ENCODE results near the gene HAPLN2. TPM values are rescaled to one million over a fixed set of nuclear protein-coding genes. Genes with fewer than 3 reads are reported as not detected.

The HAPLN2 gene
- total RNA-seq, 4 donors from 2014 or later: 0.13 to 3.0 (median 1.2) TPM

GRCh38 chr1:156643778-156644092, 24.5 kb downstream of the HAPLN2 start:
- H3K36me3 ChIP-seq: no peaks in the 10 kb centered on the region
- no peak overlapping the region for H3K27ac ChIP-seq
- H3K9me3 ChIP-seq: no peaks in the 10 kb centered on the region
- TF ChIP-seq EP300 (IDR thresholded peaks at IDR 0.05): no peak
- TF ChIP-seq POLR2A (IDR thresholded peaks at IDR 0.05): no peak
- TF ChIP-seq CTCF (IDR thresholded peaks at IDR 0.05): no peak
- TF ChIP-seq POLR2AphosphoS5 (IDR thresholded peaks at IDR 0.05): no peak
- 48 to 64% methylated on average over 4 to 6 of the region's 7 CpGs for WGBS, 2 donors (ENCODE audit: low coverage in 1 of 2)
- H3K27me3 ChIP-seq: peaks cover 99% of the 10 kb centered on the region
- H3K4me3 ChIP-seq: no peak overlapping the region
- ATAC-seq: no peak
- H3K4me1 ChIP-seq: peaks cover 0 to 21% (median 11%) of the 10 kb centered on the region in 3 donors

DNA sequence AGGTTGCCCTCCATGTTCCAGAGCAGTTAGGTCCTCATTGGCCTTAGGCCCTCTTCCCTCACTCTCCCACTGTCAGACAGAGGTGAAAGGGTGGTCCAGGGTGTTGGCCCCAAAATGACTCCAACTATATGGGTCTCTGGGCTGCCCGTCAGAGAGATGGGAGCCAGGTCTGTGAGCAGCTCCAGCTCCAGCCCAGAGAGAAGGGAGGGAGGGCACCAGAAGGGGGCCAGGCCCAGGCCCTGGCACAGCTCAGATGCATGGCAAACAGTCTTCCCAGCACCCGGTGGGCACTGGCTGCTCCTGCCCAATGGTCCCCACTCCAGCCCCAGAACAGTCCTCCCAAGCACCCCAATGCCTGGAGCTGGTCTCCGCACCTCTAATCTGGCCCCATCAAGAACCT, 24.9 kb downstream of the HAPLN2 start:
- H3K4me3 ChIP-seq: no peak overlapping the region
- WGBS, 2 donors (ENCODE audit: low coverage in 1 of 2): 73% methylated on average over 2 of the region's 3 CpGs; no CpG with 5 or more reads in 1 of the 2 donors
- H3K36me3 ChIP-seq: no peaks in the 10 kb centered on the region
- peaks cover 99% of the 10 kb centered on the region for H3K27me3 ChIP-seq
- no peaks in the 10 kb centered on the region for H3K9me3 ChIP-seq
- ATAC-seq: no peak
- no peak for TF ChIP-seq EP300 (IDR thresholded peaks at IDR 0.05)
- no peak for TF ChIP-seq CTCF (IDR thresholded peaks at IDR 0.05)
- no peak for TF ChIP-seq POLR2AphosphoS5 (IDR thresholded peaks at IDR 0.05)
- TF ChIP-seq POLR2A (IDR thresholded peaks at IDR 0.05): no peak
- peaks cover 0 to 21% (median 11%) of the 10 kb centered on the region in 3 donors for H3K4me1 ChIP-seq
- no peak overlapping the region for H3K27ac ChIP-seq

DNA sequence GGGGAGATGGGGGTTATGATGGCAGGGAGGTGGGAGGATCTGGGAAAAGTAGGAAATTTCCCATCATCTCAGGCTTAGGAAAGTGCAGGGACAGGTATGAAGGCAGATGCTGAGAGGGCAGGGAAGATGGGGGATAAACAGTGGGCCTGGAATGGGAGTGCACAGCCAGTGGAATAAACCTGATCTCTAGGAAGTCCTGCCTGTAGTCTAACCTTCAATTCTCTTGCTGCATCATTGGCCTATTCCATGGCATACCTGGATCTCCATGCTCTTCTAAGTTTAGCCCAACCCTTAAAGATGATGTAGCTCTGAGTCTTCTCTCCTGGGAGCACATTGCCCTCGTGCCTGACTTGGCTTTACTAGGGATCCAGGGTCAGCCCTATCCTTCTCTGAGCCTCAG, 25.4 kb downstream of the HAPLN2 start:
- H3K4me3 ChIP-seq: no peak overlapping the region
- peaks cover 99% of the 10 kb centered on the region for H3K27me3 ChIP-seq
- TF ChIP-seq EP300 (IDR thresholded peaks at IDR 0.05): no peak
- no peak for TF ChIP-seq POLR2A (IDR thresholded peaks at IDR 0.05)
- no peak for TF ChIP-seq POLR2AphosphoS5 (IDR thresholded peaks at IDR 0.05)
- no peak for TF ChIP-seq CTCF (IDR thresholded peaks at IDR 0.05)
- H3K36me3 ChIP-seq: no peaks in the 10 kb centered on the region
- H3K4me1 ChIP-seq: peaks cover 0 to 21% (median 11%) of the 10 kb centered on the region in 3 donors
- no peak for ATAC-seq
- no peak overlapping the region for H3K27ac ChIP-seq
- no peaks in the 10 kb centered on the region for H3K9me3 ChIP-seq
- 40 to 60% methylated on average over 1 of the region's 1 CpG for WGBS, 2 donors (ENCODE audit: low coverage in 1 of 2)

DNA sequence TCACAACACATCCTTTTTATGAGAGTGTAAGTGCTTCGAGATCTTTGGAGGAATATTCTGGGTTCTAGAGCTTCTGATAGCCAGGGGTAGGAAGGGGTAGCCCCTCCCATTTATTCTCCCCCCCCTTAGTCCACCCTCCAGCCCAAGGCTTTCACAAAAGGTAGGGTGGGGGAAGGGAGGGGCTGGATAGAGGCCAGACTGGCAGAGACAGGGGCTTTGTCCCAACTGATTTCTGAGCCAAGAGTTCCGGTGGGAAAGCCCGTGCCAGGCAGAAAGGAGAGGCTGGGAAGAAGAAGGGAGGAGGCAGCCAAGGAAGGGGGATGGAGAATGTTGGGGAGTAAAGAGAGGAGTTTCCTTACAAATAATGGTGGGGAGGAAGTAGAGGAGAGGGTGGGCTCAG, 25.8 kb downstream of the HAPLN2 start:
- peaks cover 0 to 21% (median 11%) of the 10 kb centered on the region in 3 donors for H3K4me1 ChIP-seq
- TF ChIP-seq CTCF (IDR thresholded peaks at IDR 0.05) (no peak), POLR2A (IDR thresholded peaks at IDR 0.05) (no peak), POLR2AphosphoS5 (IDR thresholded peaks at IDR 0.05) (no peak), EP300 (IDR thresholded peaks at IDR 0.05) (no peak)
- 50% methylated on average over 1 to 2 of the region's 3 CpGs for WGBS, 2 donors (ENCODE audit: low coverage in 1 of 2)
- no peak for ATAC-seq
- H3K36me3 ChIP-seq: no peaks in the 10 kb centered on the region
- H3K4me3 ChIP-seq: no peak overlapping the region
- H3K27ac ChIP-seq: no peak overlapping the region
- H3K9me3 ChIP-seq: no peaks in the 10 kb centered on the region
- peaks cover 97% of the 10 kb centered on the region for H3K27me3 ChIP-seq

GRCh38 chr1:156645666-156646065, 26.5 kb downstream of the HAPLN2 start:
- Histone ChIP-seq H3K27me3 (peaks cover 97% of the 10 kb centered on the region), H3K9me3 (no peaks in the 10 kb centered on the region), H3K4me3 (no peak overlapping the region), H3K4me1 (peaks cover 0 to 21% (median 11%) of the 10 kb centered on the region in 3 donors), H3K27ac (no peak overlapping the region), H3K36me3 (no peaks in the 10 kb centered on the region)
- WGBS, 2 donors (ENCODE audit: low coverage in 1 of 2): 79% methylated on average over 1 of the region's 1 CpG; no CpG with 5 or more reads in 1 of the 2 donors
- no peak for ATAC-seq
- no peak for TF ChIP-seq POLR2AphosphoS5 (IDR thresholded peaks at IDR 0.05)
- TF ChIP-seq CTCF (IDR thresholded peaks at IDR 0.05): no peak
- no peak for TF ChIP-seq POLR2A (IDR thresholded peaks at IDR 0.05)
- no peak for TF ChIP-seq EP300 (IDR thresholded peaks at IDR 0.05)

All from gastroesophageal sphincter (tissue), 4 donors.